Skin of body (tissue), 2 donors: ENCODE measurements around the gene REEP3. TPM values are rescaled to one million over a fixed set of nuclear protein-coding genes. Genes with fewer than 3 reads are reported as not detected.
A peak's percentile ranks its signal among the peaks of the same experiment; 100 is the strongest.

ENCODE experiments used
- DNase-seq: peaks from one replicate; lab custom pipeline; 2025; lab: John Stamatoyannopoulos, UW
- total RNA-seq: library from RNA; depleted of rRNA; stranded (reverse); fragments of >200 nt; gene quantifications from one replicate; pipeline ENCODE4 v1.2.3, GENCODE V29; 2014

REEP3 gene
- total RNA-seq, 1 donor from 2014 or later = 31.4 TPM

- DNase-seq = no peak
Measured at GRCh38 chr10:63584725-63585035, 63.5 kb downstream of the REEP3 start.

- no peak for DNase-seq
Measured at GRCh38 chr10:63585041-63585440, 63.8 kb downstream of the REEP3 start.

GRCh38 chr10:63586043-63586442 is 64.8 kb downstream of the REEP3 start:
- peak; percentile 49 for DNase-seq

- no peak for DNase-seq
Measured at GRCh38 chr10:63587191-63587590, 66.0 kb downstream of the REEP3 start.

- no peak for DNase-seq
Measured at GRCh38 chr10:63588436-63589167, 67.4 kb downstream of the REEP3 start.

GRCh38 chr10:63591600-63592379 is 70.6 kb downstream of the REEP3 start:
- DNase-seq = no peak

GRCh38 chr10:63593576-63593975 is 72.4 kb downstream of the REEP3 start:
- DNase-seq = no peak

- DNase-seq = no peak
Measured at GRCh38 chr10:63595072-63595471, 73.9 kb downstream of the REEP3 start.

GRCh38 chr10:63596924-63597323 is 75.7 kb downstream of the REEP3 start:
- DNase-seq = no peak

GRCh38 chr10:63600540-63600939 is 79.3 kb downstream of the REEP3 start:
- DNase-seq = no peak

GRCh38 chr10:63603709-63604445 is 82.7 kb downstream of the REEP3 start:
- no peak for DNase-seq

GRCh38 chr10:63605197-63605967 is 84.2 kb downstream of the REEP3 start:
- DNase-seq = no peak

GRCh38 chr10:63608511-63608910 is 87.3 kb downstream of the REEP3 start:
- no peak for DNase-seq

- no peak for DNase-seq
Measured at GRCh38 chr10:63611078-63611477, 89.9 kb downstream of the REEP3 start.

- DNase-seq = peak; percentile 88
Measured at GRCh38 chr10:63614371-63614891, 93.2 kb downstream of the REEP3 start.

- no peak for DNase-seq
Measured at GRCh38 chr10:63618552-63618951, 97.4 kb downstream of the REEP3 start.

- no peak for DNase-seq
Measured at GRCh38 chr10:63619426-63619825, 98.2 kb downstream of the REEP3 start.

- no peak for DNase-seq
Measured at GRCh38 chr10:63622097-63622496, 100.9 kb downstream of the REEP3 start.

GRCh38 chr10:63624701-63625100 is 103.5 kb downstream of the REEP3 start:
- DNase-seq = no peak

GRCh38 chr10:63627396-63627795 is 106.2 kb downstream of the REEP3 start:
- DNase-seq = no peak

- DNase-seq = no peak
Measured at GRCh38 chr10:63627881-63628296, 106.7 kb downstream of the REEP3 start.
